Daoy (cell line): ENCODE results near the gene ADAMTSL1. TPM values are rescaled to one million over a fixed set of nuclear protein-coding genes. Genes with fewer than 3 reads are reported as not detected.

ENCODE experiments used
- DNase-seq: peaks from one replicate; pipeline ENCODE4 v3.0.0-alpha.2; 2015; ENCODE audit warnings: low read depth
- total RNA-seq: library from RNA; depleted of rRNA; stranded (reverse); fragments of >200 nt; shearing (Covaris generic); gene quantifications from 2 replicates; pipeline ENCODE4 v1.2.3, GENCODE V29; 2014

The ADAMTSL1 gene
- total RNA-seq, 1 experiment from 2014 or later: 16.6 TPM

GRCh38 chr9:18771763-18772162, 297.8 kb downstream of the ADAMTSL1 start:
- no peak for DNase-seq

GRCh38 chr9:18775241-18775640, 301.3 kb downstream of the ADAMTSL1 start:
- DNase-seq: no peak

- DNase-seq: no peak
Observed at GRCh38 chr9:18775930-18776329, 302.0 kb downstream of the ADAMTSL1 start.

DNA sequence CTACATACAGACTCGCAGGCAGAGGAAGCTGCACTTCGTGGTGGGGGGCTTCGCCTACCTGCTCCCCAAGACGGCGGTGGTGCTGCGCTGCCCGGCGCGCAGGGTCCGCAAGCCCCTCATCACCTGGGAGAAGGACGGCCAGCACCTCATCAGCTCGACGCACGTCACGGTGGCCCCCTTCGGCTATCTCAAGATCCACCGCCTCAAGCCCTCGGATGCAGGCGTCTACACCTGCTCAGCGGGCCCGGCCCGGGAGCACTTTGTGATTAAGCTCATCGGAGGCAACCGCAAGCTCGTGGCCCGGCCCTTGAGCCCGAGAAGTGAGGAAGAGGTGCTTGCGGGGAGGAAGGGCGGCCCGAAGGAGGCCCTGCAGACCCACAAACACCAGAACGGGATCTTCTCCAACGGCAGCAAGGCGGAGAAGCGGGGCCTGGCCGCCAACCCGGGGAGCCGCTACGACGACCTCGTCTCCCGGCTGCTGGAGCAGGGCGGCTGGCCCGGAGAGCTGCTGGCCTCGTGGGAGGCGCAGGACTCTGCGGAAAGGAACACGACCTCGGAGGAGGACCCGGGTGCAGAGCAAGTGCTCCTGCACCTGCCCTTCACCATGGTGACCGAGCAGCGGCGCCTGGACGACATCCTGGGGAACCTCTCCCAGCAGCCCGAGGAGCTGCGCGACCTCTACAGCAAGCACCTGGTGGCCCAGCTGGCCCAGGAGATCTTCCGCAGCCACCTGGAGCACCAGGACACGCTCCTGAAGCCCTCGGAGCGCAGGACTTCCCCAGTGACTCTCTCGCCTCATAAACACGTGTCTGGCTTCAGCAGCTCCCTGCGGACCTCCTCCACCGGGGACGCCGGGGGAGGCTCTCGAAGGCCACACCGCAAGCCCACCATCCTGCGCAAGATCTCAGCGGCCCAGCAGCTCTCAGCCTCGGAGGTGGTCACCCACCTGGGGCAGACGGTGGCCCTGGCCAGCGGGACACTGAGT, 303.2 kb downstream of the ADAMTSL1 start:
- no peak for DNase-seq

DNA sequence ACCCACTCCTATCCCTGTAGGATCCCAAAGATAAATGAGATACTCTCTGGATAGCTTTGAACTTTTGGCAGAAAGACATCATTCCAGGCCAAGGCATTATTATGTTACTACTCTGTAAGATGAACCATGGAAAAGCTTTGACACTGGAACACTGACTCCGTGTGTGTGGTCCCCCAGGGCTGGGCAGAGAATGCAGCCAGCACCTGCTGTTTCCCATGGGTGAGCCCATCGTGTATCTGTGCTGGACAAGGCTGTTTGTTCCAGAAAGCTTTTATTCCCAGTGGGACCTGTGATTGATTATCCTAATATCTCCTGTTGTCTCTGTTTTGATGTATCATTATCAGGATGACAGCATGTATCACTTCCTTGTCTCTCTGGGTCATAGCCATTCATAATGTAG, 304.2 kb downstream of the ADAMTSL1 start:
- no peak for DNase-seq

DNA sequence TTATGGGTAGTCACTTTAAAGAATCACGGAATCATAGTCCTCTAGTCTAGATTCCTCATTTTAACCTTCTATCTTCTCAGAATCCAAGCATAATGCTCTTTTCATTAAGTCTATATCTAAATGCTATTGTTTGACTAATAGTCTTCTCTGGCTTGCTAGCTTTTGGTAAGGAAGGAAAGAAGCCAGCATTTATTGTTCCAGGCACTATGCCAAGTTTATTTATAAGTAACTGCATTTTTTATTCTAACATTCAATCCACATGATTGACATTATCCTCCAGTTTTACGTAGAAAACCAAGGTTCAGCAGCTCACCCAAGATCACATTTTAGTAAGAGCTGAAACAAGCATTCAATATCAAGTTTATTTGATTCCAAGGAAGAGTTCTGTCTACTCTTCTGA, 304.9 kb downstream of the ADAMTSL1 start:
- no peak for DNase-seq

DNA sequence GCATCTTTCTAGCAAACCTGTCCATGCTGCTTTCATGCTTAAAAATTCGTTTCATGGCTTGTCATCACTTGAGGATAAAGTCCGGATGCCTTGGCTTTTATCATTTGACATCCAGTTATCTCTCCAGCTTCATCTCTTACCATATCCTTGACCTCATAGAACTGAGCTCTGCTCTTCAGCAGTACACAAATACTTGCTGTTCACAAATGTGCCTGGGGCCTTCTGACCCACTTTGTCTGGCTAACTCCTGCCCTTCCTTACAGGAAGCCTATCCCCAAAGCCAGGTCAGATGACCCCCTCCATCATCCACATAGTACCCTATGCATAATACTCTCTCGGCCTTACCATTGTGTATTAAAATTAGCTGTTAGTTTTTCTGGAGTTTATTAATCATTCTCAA, 310.0 kb downstream of the ADAMTSL1 start:
- DNase-seq: no peak

GRCh38 chr9:18785604-18786003, 311.7 kb downstream of the ADAMTSL1 start:
- DNase-seq: no peak

GRCh38 chr9:18786196-18786595, 312.2 kb downstream of the ADAMTSL1 start:
- no peak for DNase-seq

- no peak for DNase-seq
Observed at GRCh38 chr9:18786911-18787650, 313.1 kb downstream of the ADAMTSL1 start.

DNA sequence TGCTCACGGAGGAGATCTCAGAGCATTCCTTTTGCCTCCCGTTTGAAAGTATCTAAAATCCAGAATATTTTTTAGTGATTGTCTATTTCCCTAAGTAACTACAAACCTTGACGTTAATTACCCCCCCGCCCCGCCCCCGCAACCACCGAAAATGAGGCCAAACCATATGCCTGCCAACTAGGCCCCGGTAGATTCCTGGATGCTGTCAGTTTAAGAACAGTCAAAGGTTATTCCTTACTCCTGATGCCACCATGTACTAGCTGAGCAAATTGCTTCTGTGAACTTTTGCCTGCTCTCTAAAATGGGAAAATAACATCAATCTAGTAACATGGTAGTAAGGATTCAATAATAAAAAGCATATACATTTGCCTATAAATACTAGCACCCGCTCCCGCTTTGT, 314.3 kb downstream of the ADAMTSL1 start:
- no peak for DNase-seq

GRCh38 chr9:18791074-18791473, 317.1 kb downstream of the ADAMTSL1 start:
- peak; percentile 13 for DNase-seq

DNA sequence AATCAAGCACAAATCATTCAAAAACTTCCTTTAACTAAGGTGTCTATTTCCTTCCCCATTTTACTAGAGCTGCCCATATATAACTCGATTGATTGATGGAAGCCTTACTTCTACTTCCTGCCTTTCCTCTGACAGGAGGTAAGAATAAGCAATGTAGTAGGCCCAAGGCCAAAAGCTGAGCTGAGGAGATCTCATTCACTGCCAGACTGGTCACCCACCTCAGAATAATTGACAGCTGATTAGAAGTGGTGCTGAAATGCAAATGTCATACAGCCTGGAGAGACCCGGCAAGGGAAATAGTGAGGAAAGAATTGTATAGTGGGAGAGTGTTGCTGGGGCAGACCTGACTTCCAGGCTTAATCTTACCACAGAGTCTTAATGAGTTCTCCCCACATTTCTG, 319.2 kb downstream of the ADAMTSL1 start:
- no peak for DNase-seq

- DNase-seq: no peak
Observed at GRCh38 chr9:18795947-18796671, 322.2 kb downstream of the ADAMTSL1 start.

GRCh38 chr9:18796696-18797270, 322.8 kb downstream of the ADAMTSL1 start:
- no peak for DNase-seq

DNA sequence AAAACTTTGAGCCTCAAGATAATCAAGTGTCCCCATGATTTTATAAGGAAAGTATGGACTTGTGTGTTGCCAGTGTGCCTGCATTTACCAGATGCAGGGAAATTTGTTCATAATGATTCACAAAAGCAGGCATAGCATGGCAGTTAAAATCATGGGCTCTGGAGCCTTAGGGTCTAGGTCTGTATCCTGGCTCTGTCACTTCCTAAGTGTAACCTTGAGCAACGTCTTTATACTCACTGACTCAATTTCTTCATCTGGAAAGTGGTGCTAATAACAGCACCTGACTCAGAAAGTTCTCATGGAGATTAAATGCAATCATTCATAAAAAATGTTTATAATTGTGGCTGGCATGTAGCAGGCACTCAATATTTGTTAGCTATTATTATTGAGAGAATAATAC, 324.2 kb downstream of the ADAMTSL1 start:
- DNase-seq: no peak

- no peak for DNase-seq
Observed at GRCh38 chr9:18798508-18799290, 324.7 kb downstream of the ADAMTSL1 start.

DNA sequence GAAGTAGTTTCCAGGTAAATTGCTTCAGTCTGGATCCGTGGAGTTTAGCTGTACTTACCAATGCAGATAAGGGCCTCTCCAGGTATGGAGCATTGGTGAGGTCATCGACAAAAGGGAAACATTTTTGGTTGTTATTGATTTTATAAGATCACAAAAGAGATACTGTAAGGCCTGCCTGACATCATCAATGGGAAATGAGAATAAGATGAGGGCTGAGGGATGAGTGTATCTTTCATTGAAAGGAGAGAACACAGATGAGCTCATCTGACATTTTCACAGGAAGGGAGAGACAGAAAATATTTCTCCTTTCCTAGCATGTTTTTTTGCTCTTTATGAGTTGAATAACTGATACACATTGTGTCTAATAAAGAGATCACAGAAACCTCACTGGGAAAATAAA, 325.5 kb downstream of the ADAMTSL1 start:
- no peak for DNase-seq

- no peak for DNase-seq
Observed at GRCh38 chr9:18800579-18800978, 326.6 kb downstream of the ADAMTSL1 start.

- no peak for DNase-seq
Observed at GRCh38 chr9:18805386-18805785, 331.4 kb downstream of the ADAMTSL1 start.
